Common myeloid progenitor, CD34-positive (primary cell): ENCODE results near the gene SLC39A6.

Experiments used
- CTCF ChIA-PET: fragments of 350-600 bp; sonication (Branson Sonifier 250); formaldehyde crosslinking; loops from one replicate; lab custom pipeline; 2021; ENCODE audit warnings: antibody characterized with exemption; lab: Charles Lee
- POLR2A ChIA-PET: fragments of 350-600 bp; sonication (Branson Sonifier 250); formaldehyde crosslinking; loops from one replicate; lab custom pipeline; 2021; ENCODE audit warnings: antibody characterized with exemption; lab: Charles Lee
- DNase-seq, 3 donors: peaks; one replicate each; pipeline versions ENCODE4 v3.0.0 to v3.0.0-alpha.2; 2013
- H3K27ac ChIP-seq, 2 experiments: 1 replicate in 1 of 2; 2 replicates in 1 of 2; pipeline ENCODE4 v1.7.0; 2013; ENCODE audit warnings: inconsistent platforms in 2 of 2, low read length in 2 of 2, mild to moderate bottlenecking in 2 of 2, low read depth in 1 of 2, moderate library complexity in 1 of 2; ENCODE audit not compliant: severe bottlenecking in 2 of 2, insufficient read depth in 1 of 2, poor library complexity in 1 of 2
- H3K27me3 ChIP-seq, 5 experiments: replicated peaks in 2 of 5; 1 replicate in 3 of 5; 2 replicates in 2 of 5; pipeline versions ENCODE4 v1.6.1 to v1.7.0; 2013; ENCODE audit warnings: low read length in 4 of 5, mild to moderate bottlenecking in 2 of 5, moderate library complexity in 2 of 5, inconsistent platforms in 1 of 5; ENCODE audit not compliant: insufficient read depth in 5 of 5, control insufficient read depth in 4 of 5
- H3K36me3 ChIP-seq, 4 experiments: 1 replicate in 2 of 4; 2 replicates in 2 of 4; pipeline versions ENCODE4 v1.6.1 to v1.7.0; 2013; ENCODE audit warnings: low read length in 3 of 4, control low read depth in 1 of 4, mild to moderate bottlenecking in 1 of 4; ENCODE audit not compliant: control insufficient read depth in 4 of 4, insufficient read depth in 4 of 4
- H3K4me1 ChIP-seq, 4 experiments: 1 replicate in 3 of 4; 2 replicates in 1 of 4; pipeline versions ENCODE4 v1.6.1 to v1.7.1; 2013; ENCODE audit warnings: low read length in 3 of 4, mild to moderate bottlenecking in 3 of 4, control low read depth in 1 of 4, inconsistent platforms in 1 of 4, moderate library complexity in 1 of 4; ENCODE audit not compliant: control insufficient read depth in 4 of 4, insufficient read depth in 4 of 4; ENCODE audit errors: control extremely low read depth in 1 of 4
- H3K4me3 ChIP-seq, 7 experiments: 1 replicate in 4 of 7; 2 replicates in 3 of 7; pipeline versions ENCODE4 v1.5.1 to v1.7.0; 2013; ENCODE audit warnings: mild to moderate bottlenecking in 7 of 7, low read length in 6 of 7, moderate library complexity in 6 of 7, inconsistent platforms in 2 of 7, low read depth in 2 of 7, control low read depth in 1 of 7; ENCODE audit not compliant: insufficient read depth in 4 of 7, control insufficient read depth in 1 of 7; ENCODE audit errors: extremely low read depth in 1 of 7
- H3K9me3 ChIP-seq, 5 experiments: 1 replicate in 4 of 5; 2 replicates in 1 of 5; pipeline versions ENCODE4 v1.6.1 to v1.7.1; 2013; ENCODE audit warnings: low read length in 4 of 5, mild to moderate bottlenecking in 2 of 5, inconsistent platforms in 1 of 5, low read depth in 1 of 5, moderate library complexity in 1 of 5; ENCODE audit not compliant: control insufficient read depth in 4 of 5, insufficient read depth in 2 of 5; ENCODE audit errors: control extremely low read depth in 1 of 5
- WGBS: methylation state at CpG from one replicate; pipeline ENCODE4 v1.1.5; 2013; ENCODE audit not compliant: insufficient coverage; 5-methylcytosine and 5-hydroxymethylcytosine counted together

The SLC39A6 gene

DNA sequence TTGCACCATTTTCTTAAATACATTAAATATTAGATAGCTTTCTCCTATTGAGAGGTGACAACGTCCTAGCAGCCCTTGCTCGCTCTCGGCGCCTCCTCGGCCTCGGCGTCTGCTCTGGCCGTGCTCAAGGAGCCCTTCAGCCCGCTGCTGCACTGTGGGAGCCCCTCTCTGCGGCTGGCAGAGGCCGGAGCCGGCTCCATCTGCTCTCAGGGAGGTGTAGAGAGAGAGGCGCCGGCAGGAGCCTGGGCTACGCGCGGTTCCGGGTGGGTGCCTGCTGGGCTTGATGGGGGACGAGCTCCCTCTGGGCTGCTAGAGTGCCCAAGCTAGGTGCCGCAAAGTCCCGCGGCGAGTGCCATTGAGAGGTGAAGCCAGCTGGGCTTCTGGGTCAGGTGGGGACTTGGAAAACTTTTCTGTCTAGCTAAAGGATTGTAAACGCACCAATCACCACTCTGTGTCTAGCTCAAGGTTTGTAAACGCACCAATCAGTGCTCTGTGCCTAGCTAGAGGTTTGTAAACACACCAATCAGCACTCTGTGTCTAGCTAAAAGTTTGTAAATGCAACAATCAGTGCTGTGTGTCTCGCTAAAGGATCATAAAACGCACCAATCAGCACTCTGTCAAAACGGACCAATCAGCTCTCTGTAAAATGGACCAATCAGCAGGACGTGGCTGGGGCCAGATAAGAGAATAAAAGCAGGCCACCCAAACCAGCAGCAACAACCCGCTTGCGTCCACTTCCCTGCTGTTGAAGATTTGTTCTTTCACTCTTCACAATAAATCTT lies 64.9 kb downstream of the SLC39A6 start:
- Histone ChIP-seq H3K4me3 (no peak overlapping the region), H3K27me3 (no peaks in the 10 kb centered on the region), H3K36me3 (peaks cover 0 to 3% (median 0%) of the 10 kb centered on the region in 4 experiments), H3K27ac (peak overlapping the region in 1 of 2 experiments; percentile 14), H3K4me1 (peaks cover 2 to 20% (median 15%) of the 10 kb centered on the region in 4 experiments), H3K9me3 (no peaks in the 10 kb centered on the region)
- 99% methylated on average over 23 of the region's 31 CpGs for WGBS
- no peak for DNase-seq
- POLR2A ChIA-PET: no interaction called here
- CTCF ChIA-PET: interaction anchor here (0.8 to 1.3 kb wide), 2 partner anchors 12 to 46 kb away, joined by 3 to 4 read pairs; no protein-coding TSS in a partner anchor

DNA sequence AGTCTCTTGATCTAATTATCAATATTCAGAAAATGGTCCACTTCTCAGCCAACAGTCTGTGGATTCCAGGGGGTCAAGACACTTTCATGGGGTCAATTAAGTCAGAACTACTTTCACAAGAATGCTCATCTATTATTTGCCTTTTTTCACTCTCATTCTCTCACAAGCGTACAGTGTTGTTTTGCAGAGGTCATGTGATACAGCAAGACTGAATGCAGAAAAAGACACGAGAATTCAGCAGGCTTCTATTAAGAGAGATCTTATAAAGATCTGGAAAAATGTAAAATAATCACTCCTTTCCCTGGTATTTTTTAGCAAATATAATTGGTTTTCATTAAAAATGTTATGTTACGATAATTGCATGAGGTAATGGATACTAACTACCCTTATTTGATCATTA lies 70.5 kb downstream of the SLC39A6 start:
- peaks cover 0 to 8% (median 3%) of the 10 kb centered on the region in 4 experiments for H3K36me3 ChIP-seq
- H3K9me3 ChIP-seq: no peaks in the 10 kb centered on the region
- peaks cover 0 to 4% (median 2%) of the 10 kb centered on the region in 4 experiments for H3K4me1 ChIP-seq
- H3K27me3 ChIP-seq: no peaks in the 10 kb centered on the region
- 100% methylated on average over 1 of the region's 3 CpGs for WGBS
- H3K27ac ChIP-seq: no peak overlapping the region
- POLR2A ChIA-PET: no interaction called here
- CTCF ChIA-PET: no interaction called here
- DNase-seq: no peak
- no peak overlapping the region for H3K4me3 ChIP-seq
